ENCODE measurements around the gene TMCC3.

GRCh38 chr12:94538318-94538717 lies 112.0 kb downstream of the TMCC3 start:
- TF ChIP-seq CTCF (IDR thresholded peaks at IDR 0.05; ENCODE audit: low read length) (no peak), EZH2 (IDR thresholded peaks at IDR 0.05; ENCODE audit: borderline replicate concordance, low read length) (no peak)

Data from OCI-LY1 (cell line).